KOPT-K1 (cell line): ENCODE data around the gene KIAA1217.

ENCODE experiments used
- H3K27ac ChIP-seq: fragments of 200-600 bp; sonication (generic); 2 replicates; pipeline ENCODE4 v1.5.1; 2016; ENCODE audit warnings: antibody characterized with exemption, mild to moderate bottlenecking, low read depth, low read length; ENCODE audit not compliant: poor library complexity, severe bottlenecking
- H3K36me3 ChIP-seq: fragments of 200-600 bp; sonication (generic); 2 replicates; pipeline ENCODE4 v1.5.1; 2017; ENCODE audit warnings: antibody characterized with exemption, mild to moderate bottlenecking, low read length, moderate library complexity; ENCODE audit not compliant: insufficient read depth
- H3K9me3 ChIP-seq: fragments of 200-600 bp; sonication (generic); 2 replicates; pipeline ENCODE4 v1.5.1; 2017; ENCODE audit warnings: antibody characterized with exemption, low read length, mild to moderate bottlenecking; ENCODE audit not compliant: insufficient read depth, poor library complexity, severe bottlenecking

The KIAA1217 gene

GRCh38 chr10:24503461-24504320, 294.8 kb downstream of the KIAA1217 start:
- Histone ChIP-seq H3K36me3 (no peaks in the 10 kb centered on the region), H3K27ac (no peak overlapping the region), H3K9me3 (peaks cover 8% of the 10 kb centered on the region)

DNA sequence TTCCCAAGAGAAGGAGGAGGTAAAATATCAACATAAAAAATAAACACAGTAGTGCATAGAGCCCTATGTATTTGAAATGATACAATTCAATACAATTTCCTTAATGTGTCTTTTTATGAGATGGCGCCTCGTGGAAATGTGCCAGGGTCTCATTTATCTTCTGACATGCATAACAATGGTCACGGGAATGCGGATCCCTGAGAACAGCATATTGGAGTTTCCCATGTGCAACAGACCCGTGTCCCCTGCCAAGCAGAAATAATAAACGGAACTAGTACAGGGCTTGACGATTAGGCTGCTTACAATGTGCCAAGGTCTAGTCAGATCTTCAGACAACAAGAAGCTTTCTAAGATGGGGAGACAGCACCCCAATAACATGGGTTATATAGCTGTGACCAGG, 296.8 kb downstream of the KIAA1217 start:
- H3K36me3 ChIP-seq, result no peaks in the 10 kb centered on the region
- H3K27ac ChIP-seq, result no peak overlapping the region
- H3K9me3 ChIP-seq, result peaks cover 8% of the 10 kb centered on the region

DNA sequence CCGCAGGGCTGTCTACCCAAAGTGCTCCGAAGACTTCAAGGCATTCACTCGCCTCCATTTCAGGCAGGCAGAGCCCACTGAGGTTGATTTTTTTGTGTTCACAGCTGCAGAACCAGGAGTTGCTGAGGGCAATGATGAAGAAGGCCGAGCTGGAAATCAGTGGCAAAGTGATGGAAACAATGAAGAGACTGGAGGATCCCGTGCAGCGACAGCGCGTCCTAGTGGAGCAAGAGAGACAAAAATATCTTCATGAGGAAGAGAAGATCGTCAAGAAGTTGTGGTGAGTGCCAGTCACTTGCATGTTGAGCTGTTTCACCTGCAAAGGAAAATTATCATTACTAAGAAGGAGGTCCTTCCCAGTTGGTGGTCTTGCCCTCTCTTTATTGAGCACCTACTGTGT, 304.2 kb downstream of the KIAA1217 start:
- H3K27ac ChIP-seq, result no peak overlapping the region
- H3K36me3 ChIP-seq, result no peaks in the 10 kb centered on the region
- no peaks in the 10 kb centered on the region for H3K9me3 ChIP-seq

DNA sequence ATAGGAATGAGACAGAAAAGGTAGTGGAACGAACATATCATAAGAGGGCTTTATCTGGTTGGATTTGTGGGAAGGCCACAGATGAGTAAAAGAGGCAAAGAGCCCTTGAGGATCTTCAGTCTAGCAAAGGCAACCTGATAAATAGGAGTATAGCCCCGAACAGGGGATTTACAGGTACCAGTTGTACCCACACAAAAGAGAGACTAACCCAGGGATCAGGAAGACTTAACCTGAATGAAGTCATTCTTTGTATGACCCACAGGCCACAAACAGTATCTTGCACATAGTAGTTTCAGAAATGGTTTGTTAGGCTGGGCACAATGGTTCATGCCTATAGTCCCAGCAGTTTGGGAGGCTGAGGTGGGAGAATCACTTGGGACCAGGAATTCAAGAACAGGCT, 306.5 kb downstream of the KIAA1217 start:
- no peaks in the 10 kb centered on the region for H3K36me3 ChIP-seq
- H3K27ac ChIP-seq, result no peak overlapping the region
- H3K9me3 ChIP-seq, result no peaks in the 10 kb centered on the region

GRCh38 chr10:24518411-24518810, 309.5 kb downstream of the KIAA1217 start:
- Histone ChIP-seq H3K27ac (no peak overlapping the region), H3K36me3 (no peaks in the 10 kb centered on the region), H3K9me3 (no peaks in the 10 kb centered on the region)

DNA sequence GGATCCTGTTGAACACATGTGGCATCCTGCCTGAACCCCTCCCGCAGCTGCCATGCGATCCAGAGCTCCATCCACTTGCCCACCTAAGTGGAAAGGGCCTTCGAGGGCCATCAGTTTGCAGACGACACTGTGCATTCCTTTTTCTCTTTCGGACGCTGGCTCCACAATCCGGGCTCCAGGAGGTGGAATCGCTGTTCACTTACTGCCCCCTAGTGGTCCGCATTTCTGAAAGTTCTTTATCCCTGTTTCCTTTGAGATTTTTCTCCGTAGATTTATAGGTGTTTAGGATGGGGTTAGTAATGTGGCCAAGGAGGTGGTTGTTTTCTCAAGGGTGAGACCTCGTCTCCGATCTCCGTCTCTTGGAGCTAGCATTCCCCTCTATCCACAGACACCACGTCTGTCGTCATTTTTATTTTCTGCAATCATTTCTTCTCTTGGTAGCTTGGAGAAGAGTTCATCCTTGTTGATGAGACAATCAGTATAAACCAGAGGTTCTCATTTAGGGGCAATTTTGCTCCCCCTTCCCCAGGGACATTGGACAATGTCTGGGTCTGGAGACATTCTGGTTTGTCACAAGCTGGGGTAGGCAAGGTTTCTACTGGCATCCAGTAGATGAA, 310.2 kb downstream of the KIAA1217 start:
- H3K9me3 ChIP-seq, result no peaks in the 10 kb centered on the region
- no peak overlapping the region for H3K27ac ChIP-seq
- H3K36me3 ChIP-seq, result no peaks in the 10 kb centered on the region

- no peak overlapping the region for H3K27ac ChIP-seq
- H3K9me3 ChIP-seq, result no peaks in the 10 kb centered on the region
- no peaks in the 10 kb centered on the region for H3K36me3 ChIP-seq
Measured at GRCh38 chr10:24519950-24520349, 311.0 kb downstream of the KIAA1217 start.

DNA sequence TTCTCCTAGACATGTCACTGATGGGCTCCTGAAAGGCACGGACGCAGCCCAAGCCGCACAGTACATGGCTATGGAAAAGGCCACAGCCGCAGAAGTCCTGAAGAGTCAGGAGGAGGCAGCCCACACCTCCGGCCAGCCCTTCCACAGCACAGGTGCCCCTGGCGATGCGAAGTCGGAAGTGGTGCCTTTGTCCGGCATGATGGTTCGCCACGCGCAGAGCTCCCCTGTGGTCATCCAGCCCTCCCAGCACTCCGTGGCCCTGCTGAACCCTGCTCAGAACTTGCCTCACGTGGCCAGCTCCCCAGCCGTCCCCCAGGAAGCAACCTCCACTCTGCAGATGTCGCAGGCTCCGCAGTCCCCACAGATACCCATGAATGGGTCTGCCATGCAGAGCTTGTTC, 315.4 kb downstream of the KIAA1217 start:
- Histone ChIP-seq H3K9me3 (no peaks in the 10 kb centered on the region), H3K27ac (no peak overlapping the region), H3K36me3 (no peaks in the 10 kb centered on the region)

DNA sequence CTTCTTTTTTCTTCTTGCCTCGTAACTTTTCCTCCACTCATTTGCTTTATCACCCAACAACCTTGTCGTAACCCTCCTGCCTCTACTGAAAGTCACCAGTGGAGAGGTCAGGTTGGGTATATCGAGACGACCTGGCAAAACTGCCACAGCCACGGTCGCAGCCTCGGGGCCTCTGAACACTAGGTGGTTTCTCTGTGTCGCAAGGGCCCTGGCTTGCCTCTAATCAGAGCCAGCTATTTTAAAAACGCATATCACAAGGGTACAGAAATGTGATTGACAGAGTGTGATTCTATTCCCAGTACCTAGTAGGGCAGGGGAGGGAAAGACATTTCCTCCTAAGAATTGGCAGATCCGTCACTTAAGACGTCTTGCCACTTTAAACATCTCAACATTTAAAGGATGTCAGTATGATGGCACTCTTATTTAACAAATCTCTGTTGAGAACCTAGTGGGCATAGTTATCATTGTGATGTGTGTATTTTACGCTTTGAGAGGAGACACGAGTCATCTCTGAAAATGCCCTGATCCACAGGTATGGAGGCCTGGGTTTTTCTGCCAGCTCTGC, 317.2 kb downstream of the KIAA1217 start:
- H3K9me3 ChIP-seq, result no peaks in the 10 kb centered on the region
- no peaks in the 10 kb centered on the region for H3K36me3 ChIP-seq
- H3K27ac ChIP-seq, result no peak overlapping the region

DNA sequence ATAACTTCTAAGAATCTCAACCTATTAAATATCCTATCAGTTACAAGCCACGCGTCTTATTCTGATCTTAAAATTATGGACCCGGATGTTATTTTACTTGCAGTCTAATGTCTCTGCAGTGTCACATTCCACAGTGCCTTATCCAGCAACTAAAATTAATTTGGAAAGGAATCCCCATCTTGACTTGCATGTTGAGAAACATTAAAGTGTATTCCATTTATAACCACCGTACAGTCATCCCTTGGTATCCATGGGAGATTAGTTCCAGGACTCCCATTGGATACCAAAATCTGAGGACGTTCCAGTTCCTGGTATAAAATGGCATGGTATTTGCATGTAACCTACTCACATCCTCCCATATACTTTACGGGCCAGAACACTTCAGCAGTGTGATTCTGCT, 320.0 kb downstream of the KIAA1217 start:
- Histone ChIP-seq H3K36me3 (no peaks in the 10 kb centered on the region), H3K9me3 (no peaks in the 10 kb centered on the region), H3K27ac (no peak overlapping the region)

GRCh38 chr10:24531439-24531838, 322.5 kb downstream of the KIAA1217 start:
- Histone ChIP-seq H3K27ac (no peak overlapping the region), H3K36me3 (no peaks in the 10 kb centered on the region), H3K9me3 (no peaks in the 10 kb centered on the region)

GRCh38 chr10:24533981-24534380, 325.0 kb downstream of the KIAA1217 start:
- Histone ChIP-seq H3K27ac (no peak overlapping the region), H3K9me3 (no peaks in the 10 kb centered on the region), H3K36me3 (no peaks in the 10 kb centered on the region)

GRCh38 chr10:24536636-24537035, 327.7 kb downstream of the KIAA1217 start:
- Histone ChIP-seq H3K9me3 (no peaks in the 10 kb centered on the region), H3K36me3 (no peaks in the 10 kb centered on the region), H3K27ac (no peak overlapping the region)

- no peaks in the 10 kb centered on the region for H3K36me3 ChIP-seq
Measured at GRCh38 chr10:24541239-24541753, 332.4 kb downstream of the KIAA1217 start.

More at GRCh38 chr10:24541239-24541753, 332.4 kb downstream of the KIAA1217 start:
- no peaks in the 10 kb centered on the region for H3K9me3 ChIP-seq
- H3K27ac ChIP-seq, result no peak overlapping the region
